Peyer's patch (tissue), 4 donors: ENCODE measurements around the gene CACHD1.

Experiments used
- POLR2A ChIP-seq, 2 donors: fragments of 450-650 bp; IDR thresholded peaks; one replicate each; pipeline ENCODE4 v1.5.1; 2017; ENCODE audit warnings: antibody characterized with exemption in 2 of 2, mild to moderate bottlenecking in 2 of 2, moderate library complexity in 2 of 2
- TF ChIP-seq, protein P1 (sequence below), 6 experiments: fragments of 450-650 bp in 4 of 6; fragments of 200-600 bp in 2 of 6; sonication (generic) in 1 of 6; IDR thresholded peaks; one replicate each; pipeline ENCODE4 v1.5.1; 2017 to 2019; ENCODE audit warnings: antibody characterized with exemption in 6 of 6, mild to moderate bottlenecking in 3 of 6, moderate library complexity in 1 of 6

- no peak for TF ChIP-seq POLR2A (IDR thresholded peaks at IDR 0.05)
- TF ChIP-seq, protein P1, sequence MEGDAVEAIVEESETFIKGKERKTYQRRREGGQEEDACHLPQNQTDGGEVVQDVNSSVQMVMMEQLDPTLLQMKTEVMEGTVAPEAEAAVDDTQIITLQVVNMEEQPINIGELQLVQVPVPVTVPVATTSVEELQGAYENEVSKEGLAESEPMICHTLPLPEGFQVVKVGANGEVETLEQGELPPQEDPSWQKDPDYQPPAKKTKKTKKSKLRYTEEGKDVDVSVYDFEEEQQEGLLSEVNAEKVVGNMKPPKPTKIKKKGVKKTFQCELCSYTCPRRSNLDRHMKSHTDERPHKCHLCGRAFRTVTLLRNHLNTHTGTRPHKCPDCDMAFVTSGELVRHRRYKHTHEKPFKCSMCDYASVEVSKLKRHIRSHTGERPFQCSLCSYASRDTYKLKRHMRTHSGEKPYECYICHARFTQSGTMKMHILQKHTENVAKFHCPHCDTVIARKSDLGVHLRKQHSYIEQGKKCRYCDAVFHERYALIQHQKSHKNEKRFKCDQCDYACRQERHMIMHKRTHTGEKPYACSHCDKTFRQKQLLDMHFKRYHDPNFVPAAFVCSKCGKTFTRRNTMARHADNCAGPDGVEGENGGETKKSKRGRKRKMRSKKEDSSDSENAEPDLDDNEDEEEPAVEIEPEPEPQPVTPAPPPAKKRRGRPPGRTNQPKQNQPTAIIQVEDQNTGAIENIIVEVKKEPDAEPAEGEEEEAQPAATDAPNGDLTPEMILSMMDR (IDR thresholded peaks at IDR 0.05): no peak
Observed at GRCh38 chr1:64715186-64715585, 245.3 kb downstream of the CACHD1 start.
